OCI-LY3 (cell line): Measurements from ENCODE around the gene INAFM1.

Experiments
- H2AFZ ChIP-seq: fragments of 200-600, 300-600 bp; shearing (Covaris generic); 2 replicates; pipeline ENCODE4 v1.6.0; 2014; ENCODE audit warnings: antibody characterized with exemption, low read depth, low read length
- H3K27ac ChIP-seq: fragments of 200-600, 300-600 bp; sonication (generic); 2 replicates; pipeline ENCODE4 v1.5.1; 2014; ENCODE audit warnings: mild to moderate bottlenecking, low read length, moderate library complexity, mixed read lengths
- H3K27me3 ChIP-seq: fragments of 200-600, 300-600 bp; sonication (generic); 2 replicates; pipeline ENCODE4 v1.6.1; 2014; ENCODE audit warnings: low read depth, low read length, mixed read lengths
- H3K36me3 ChIP-seq: fragments of 200-600, 300-600 bp; sonication (generic); replicated peaks from 2 replicates; pipeline ENCODE3; 2014; ENCODE audit warnings: low read depth, low read length, mixed read lengths
- H3K4me1 ChIP-seq: fragments of 300-600, 200-600 bp; sonication (generic); 2 replicates; pipeline ENCODE4 v1.6.1; 2014; ENCODE audit warnings: low read length, mixed read lengths
- H3K4me2 ChIP-seq: fragments of 200-600, 300-600 bp; sonication (generic); 2 replicates; pipeline ENCODE4 v1.6.1; 2014; ENCODE audit warnings: low read length, mixed read lengths
- H3K4me3 ChIP-seq: fragments of 300-600, 200-600 bp; sonication (generic); 2 replicates; pipeline ENCODE4 v1.5.1; 2014; ENCODE audit warnings: antibody characterized with exemption, mild to moderate bottlenecking, low read length, moderate library complexity
- H3K79me2 ChIP-seq: fragments of 300-600, 200-600 bp; shearing (Covaris generic); 2 replicates; pipeline ENCODE4 v1.6.1; 2014; ENCODE audit warnings: mild to moderate bottlenecking, low read length, mixed read lengths
- H3K9ac ChIP-seq: fragments of 300-600, 200-600 bp; shearing (Covaris generic); 2 replicates; pipeline ENCODE4 v1.6.0; 2014; ENCODE audit warnings: mild to moderate bottlenecking, low read length, moderate library complexity
- H3K9me3 ChIP-seq: fragments of 200-600, 300-600 bp; shearing (Covaris generic); 2 replicates; pipeline ENCODE4 v1.6.1; 2014; ENCODE audit warnings: low read length, mixed read lengths; ENCODE audit not compliant: insufficient read depth
- H4K20me1 ChIP-seq: fragments of 200-600, 300-600 bp; sonication (generic); 2 replicates; pipeline ENCODE4 v1.6.1; 2016; ENCODE audit warnings: low read length, mixed read lengths; ENCODE audit not compliant: insufficient read depth
- CTCF ChIP-seq: fragments of 200-600, 300-600 bp; sonication (generic); IDR thresholded peaks from 2 replicates; pipeline ENCODE4 v1.5.1; 2014; ENCODE audit warnings: antibody characterized with exemption, low read length, low read depth
- EZH2phosphoT487 ChIP-seq: fragments of 200-600 bp; shearing (Covaris generic); IDR thresholded peaks from 2 replicates; pipeline ENCODE4 v1.6.1; 2018; ENCODE audit warnings: antibody characterized with exemption, mixed run types, low read depth

INAFM1 gene

GRCh38 chr19:47253467-47253881 lies 21.2 kb upstream of the INAFM1 start:
- H3K27me3 ChIP-seq: no peaks in the 10 kb centered on the region
- H3K4me3 ChIP-seq: no peak overlapping the region
- H3K9ac ChIP-seq: no peak overlapping the region
- H3K36me3 ChIP-seq: peaks cover 1% of the 10 kb centered on the region
- no peak overlapping the region for H3K27ac ChIP-seq
- peaks cover 8% of the 10 kb centered on the region for H3K79me2 ChIP-seq
- H3K4me2 ChIP-seq: no peak overlapping the region
- H4K20me1 ChIP-seq: 0 out of 2 replicates have a peak, but pooled peaks cover 4% of the 10 kb centered on the region
- H3K4me1 ChIP-seq: peaks cover 8% of the 10 kb centered on the region
- no peak for TF ChIP-seq EZH2phosphoT487
- no peak for TF ChIP-seq CTCF
- no peak overlapping the region for H2AFZ ChIP-seq
- H3K9me3 ChIP-seq: no peaks in the 10 kb centered on the region

DNA sequence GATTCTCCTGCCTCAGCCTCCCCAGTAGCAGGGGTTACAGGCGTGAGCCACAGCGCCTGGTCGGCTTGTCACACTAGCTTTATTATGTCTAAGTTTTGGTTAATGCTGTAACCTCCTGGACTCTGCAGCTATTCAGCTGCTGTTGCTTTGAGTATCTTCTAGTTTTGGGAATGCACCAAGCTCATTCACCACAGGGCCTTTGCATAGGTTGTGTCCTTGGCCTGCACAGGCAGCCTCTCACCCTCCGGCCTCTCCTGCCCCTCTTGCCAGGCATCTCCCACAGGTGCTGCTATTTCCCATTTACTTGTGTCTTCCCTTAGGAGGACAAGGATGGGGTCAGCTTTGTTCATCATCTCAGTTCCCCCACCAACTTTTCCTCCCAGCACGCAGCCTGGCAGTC lies 20.7 kb upstream of the INAFM1 start:
- Histone ChIP-seq H3K4me3 (no peak overlapping the region), H3K79me2 (peaks cover 8% of the 10 kb centered on the region), H3K27ac (no peak overlapping the region), H3K36me3 (peaks cover 5% of the 10 kb centered on the region), H2AFZ (no peak overlapping the region), H4K20me1 (0 out of 2 replicates have a peak, but pooled peaks cover 4% of the 10 kb centered on the region), H3K4me2 (no peak overlapping the region), H3K9me3 (no peaks in the 10 kb centered on the region), H3K27me3 (no peaks in the 10 kb centered on the region), H3K9ac (no peak overlapping the region), H3K4me1 (peaks cover 8% of the 10 kb centered on the region)
- TF ChIP-seq EZH2phosphoT487: no peak

DNA sequence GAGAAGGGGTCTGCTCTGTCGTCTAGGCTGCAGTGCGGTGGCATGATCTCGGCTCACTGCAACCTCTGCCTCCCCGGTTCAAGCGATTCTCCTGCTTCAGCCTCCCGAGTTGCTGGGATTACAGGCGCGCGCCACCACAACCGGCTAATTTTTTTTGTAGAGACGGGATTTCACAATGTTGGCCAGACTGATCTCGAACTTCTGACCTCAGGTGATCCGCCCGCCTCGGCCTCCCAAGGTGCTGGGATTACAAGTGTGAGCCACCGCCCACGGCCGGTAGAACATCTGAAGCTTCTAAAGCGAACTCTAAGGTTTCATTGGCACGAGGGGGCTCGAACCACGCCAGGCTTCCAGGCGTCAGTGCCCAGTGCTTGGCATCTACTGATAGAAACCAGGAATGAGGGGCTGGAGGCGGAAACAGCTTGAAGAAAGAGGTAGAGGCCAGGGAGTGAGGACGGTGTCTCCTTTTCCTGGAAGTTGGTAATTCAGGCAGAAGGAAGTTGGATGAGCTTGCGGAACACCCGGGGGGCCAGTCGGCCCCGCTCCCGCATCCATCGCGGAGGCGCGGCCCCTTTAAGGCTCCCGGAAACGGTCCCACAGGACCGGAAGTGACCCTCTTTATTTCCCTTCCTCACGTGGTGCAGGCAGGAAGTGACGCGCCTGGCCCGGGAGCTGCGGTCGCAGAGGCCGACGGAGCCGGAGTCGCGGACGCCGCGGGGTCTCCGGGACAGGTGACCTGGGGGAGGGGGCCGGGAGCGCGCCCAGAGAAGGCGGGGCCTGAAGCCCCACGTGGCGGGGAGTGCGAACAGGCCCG lies 18.6 kb upstream of the INAFM1 start, which contains the start of gene CCDC9:
Gene CCDC9 (plus strand): TSS at position 647 of the 814 bp plus-strand sequence. CDS start 1,876 bp downstream, outside the sequence.
- Histone ChIP-seq H3K4me3 (peak within 1 kb of the TSS; percentile 84), H2AFZ (peak within 1 kb of the TSS; percentile 73; the same call in 1 of the 2 replicates), H3K9me3 (no peaks in the 10 kb centered on the region), H3K27ac (peak within 1 kb of the TSS; percentile 63), H3K36me3 (peaks cover 10% of the 10 kb centered on the region), H3K9ac (peak within 1 kb of the TSS; percentile 83), H3K4me1 (peaks cover 8% of the 10 kb centered on the region), H4K20me1 (0 out of 2 replicates have a peak, but pooled peaks cover 4% of the 10 kb centered on the region), H3K27me3 (no peaks in the 10 kb centered on the region), H3K4me2 (peak within 1 kb of the TSS; percentile 86), H3K79me2 (peaks cover 8% of the 10 kb centered on the region)
- no peak for TF ChIP-seq EZH2phosphoT487
- no peak for TF ChIP-seq CTCF

- H3K27me3 ChIP-seq: no peaks in the 10 kb centered on the region
- peaks cover 13% of the 10 kb centered on the region for H3K36me3 ChIP-seq
- H3K4me3 ChIP-seq: peak overlapping the region; percentile 84
- H3K9ac ChIP-seq: peak overlapping the region; percentile 83
- peaks cover 8% of the 10 kb centered on the region for H3K4me1 ChIP-seq
- H4K20me1 ChIP-seq: 0 out of 2 replicates have a peak, but pooled peaks cover 4% of the 10 kb centered on the region
- peaks cover 8% of the 10 kb centered on the region for H3K79me2 ChIP-seq
- H3K27ac ChIP-seq: peak overlapping the region; percentile 63
- TF ChIP-seq EZH2phosphoT487: no peak
- no peak for TF ChIP-seq CTCF
- H3K9me3 ChIP-seq: no peaks in the 10 kb centered on the region
- H2AFZ ChIP-seq: no peak overlapping the region
- H3K4me2 ChIP-seq: peak overlapping the region; percentile 86
Observed at GRCh38 chr19:47256693-47257410, 17.8 kb upstream of the INAFM1 start.
